WTC11 (cell line): Measurements from ENCODE around the gene FHIT. TPM values are rescaled to one million over a fixed set of nuclear protein-coding genes. Genes with fewer than 3 reads are reported as not detected.

Experiments used
- ATAC-seq: fragments of 200-7000 bp; cut with Tn5 transposase; 2 replicates; pipeline ENCODE4 v1.10.0; 2021; ENCODE audit warnings: mild to moderate bottlenecking, moderate library complexity
- CTCF ChIA-PET: fragments of 300-600 bp; sonication (Branson Sonifier 250); formaldehyde crosslinking; loops from one replicate; lab custom pipeline; 2021; ENCODE audit warnings: antibody characterized with exemption; lab: Charles Lee
- POLR2A ChIA-PET: fragments of 350-600 bp; sonication (Branson Sonifier 250); formaldehyde crosslinking; loops from one replicate; lab custom pipeline; 2021; ENCODE audit warnings: antibody characterized with exemption; lab: Charles Lee
- DNase-seq: peaks from one replicate; pipeline ENCODE4 v3.0.0; 2021; ENCODE audit warnings: low spot score
- H3K27ac Mint-ChIP-seq: 2 replicates; pipeline ENCODE4 v1.8.0; 2021; ENCODE audit warnings: mixed read lengths
- H3K27me3 Mint-ChIP-seq: 2 replicates; pipeline ENCODE4 v1.8.0; 2021; ENCODE audit warnings: low read depth, mild to moderate bottlenecking, moderate library complexity, mixed read lengths
- H3K36me3 Mint-ChIP-seq: 2 replicates; pipeline ENCODE4 v1.8.0; 2021; ENCODE audit warnings: mixed read lengths
- H3K4me1 Mint-ChIP-seq: 2 replicates; pipeline ENCODE4 v1.8.0; 2022; ENCODE audit warnings: mixed read lengths
- H3K4me3 Mint-ChIP-seq: 2 replicates; pipeline ENCODE4 v1.8.0; 2021; ENCODE audit warnings: mild to moderate bottlenecking, moderate library complexity, mixed read lengths
- H3K9me3 Mint-ChIP-seq: 2 replicates; pipeline ENCODE4 v1.8.0; 2021; ENCODE audit warnings: mixed read lengths
- CBFB ChIP-seq: sonication (generic); formaldehyde crosslinking; IDR thresholded peaks from 2 replicates; pipeline ENCODE4 v1.8.1; 2022; ENCODE audit warnings: mild to moderate bottlenecking, low read depth, missing genetic modification reagents
- CTCF ChIP-seq: fragments of 200-600 bp; IDR thresholded peaks from 2 replicates; pipeline ENCODE4 v1.8.0; 2022; ENCODE audit warnings: antibody characterized with exemption
- E2F4 ChIP-seq: sonication (generic); formaldehyde crosslinking; IDR thresholded peaks from 2 replicates; pipeline ENCODE4 v1.8.1; 2022; ENCODE audit warnings: low read depth, mild to moderate bottlenecking, moderate library complexity, missing genetic modification reagents, borderline replicate concordance
- E2F5 ChIP-seq: sonication (generic); formaldehyde crosslinking; IDR thresholded peaks from 2 replicates; pipeline ENCODE4 v1.8.1; 2022; ENCODE audit warnings: mild to moderate bottlenecking, moderate library complexity, missing genetic modification reagents
- FOXJ3 ChIP-seq: sonication (generic); formaldehyde crosslinking; IDR thresholded peaks from 2 replicates; pipeline ENCODE4 v1.9.0; 2021; ENCODE audit warnings: missing genetic modification reagents, mild to moderate bottlenecking, borderline replicate concordance
- FOXP1 ChIP-seq: sonication (generic); formaldehyde crosslinking; IDR thresholded peaks from 2 replicates; pipeline ENCODE4 v1.8.0; 2022; ENCODE audit warnings: missing genetic modification reagents, mild to moderate bottlenecking, moderate library complexity, borderline replicate concordance
- GTF2I ChIP-seq: fragments of 250-450 bp; sonication (Bioruptor Pico); conservative IDR thresholded peaks from 2 replicates; pipeline ENCODE4 v1.4.0; 2021; ENCODE audit warnings: mild to moderate bottlenecking
- HMGA2 ChIP-seq: fragments of 250-450 bp; sonication (Bioruptor Pico); IDR thresholded peaks from 2 replicates; pipeline ENCODE4 v1.4.0; 2021; ENCODE audit warnings: mild to moderate bottlenecking, moderate library complexity
- JUN ChIP-seq: sonication (generic); formaldehyde crosslinking; IDR thresholded peaks from 2 replicates; pipeline ENCODE4 v1.8.0; 2023; ENCODE audit warnings: mild to moderate bottlenecking, missing genetic modification reagents
- MYBL2 ChIP-seq: sonication (generic); formaldehyde crosslinking; IDR thresholded peaks from 2 replicates; pipeline ENCODE4 v1.8.1; 2023; ENCODE audit warnings: mild to moderate bottlenecking, moderate library complexity, missing genetic modification reagents
- NFATC4 ChIP-seq: fragments of 250-450 bp; sonication (Bioruptor Pico); IDR thresholded peaks from 2 replicates; pipeline ENCODE4 v1.9.0; 2021; ENCODE audit warnings: mild to moderate bottlenecking
- PREB ChIP-seq: sonication (generic); formaldehyde crosslinking; IDR thresholded peaks from 2 replicates; pipeline ENCODE4 v1.8.1; 2022; ENCODE audit warnings: mild to moderate bottlenecking, missing genetic modification reagents, moderate library complexity, borderline replicate concordance
- RORB ChIP-seq: fragments of 250-450 bp; sonication (Bioruptor Pico); IDR thresholded peaks from 2 replicates; pipeline ENCODE4 v1.9.0; 2021; ENCODE audit warnings: mild to moderate bottlenecking
- SMAD3 ChIP-seq: sonication (generic); formaldehyde crosslinking; IDR thresholded peaks from 2 replicates; pipeline ENCODE4 v1.8.0; 2022; ENCODE audit warnings: missing genetic modification reagents, mild to moderate bottlenecking, borderline replicate concordance
- SMAD4 ChIP-seq: sonication (generic); formaldehyde crosslinking; IDR thresholded peaks from 2 replicates; pipeline ENCODE4 v1.8.0; 2022; ENCODE audit warnings: mild to moderate bottlenecking, missing genetic modification reagents
- TCF7 ChIP-seq: sonication (generic); formaldehyde crosslinking; IDR thresholded peaks from 2 replicates; pipeline ENCODE4 v1.8.0; 2022; ENCODE audit warnings: mild to moderate bottlenecking, low read depth, missing genetic modification reagents, moderate library complexity
- TEAD4 ChIP-seq: sonication (generic); formaldehyde crosslinking; IDR thresholded peaks from 2 replicates; pipeline ENCODE4 v1.8.0; 2022; ENCODE audit warnings: mild to moderate bottlenecking, missing genetic modification reagents
- USF1 ChIP-seq: sonication (generic); formaldehyde crosslinking; IDR thresholded peaks from 2 replicates; pipeline ENCODE4 v1.8.0; 2022; ENCODE audit warnings: mild to moderate bottlenecking, missing genetic modification reagents
- ZBTB21 ChIP-seq: sonication (generic); formaldehyde crosslinking; IDR thresholded peaks from 2 replicates; pipeline ENCODE4 v1.8.1; 2023; ENCODE audit warnings: mild to moderate bottlenecking, missing genetic modification reagents, borderline replicate concordance
- ZNF281 ChIP-seq: sonication (generic); formaldehyde crosslinking; IDR thresholded peaks from 2 replicates; pipeline ENCODE4 v1.8.0; 2023; ENCODE audit warnings: mild to moderate bottlenecking, missing genetic modification reagents
- ZNF396 ChIP-seq: fragments of 250-450 bp; sonication (Bioruptor Pico); IDR thresholded peaks from 2 replicates; pipeline ENCODE4 v1.8.0; 2021; ENCODE audit warnings: mild to moderate bottlenecking, moderate library complexity, borderline replicate concordance
- ZNF512 ChIP-seq: sonication (generic); formaldehyde crosslinking; IDR thresholded peaks from 2 replicates; pipeline ENCODE4 v1.8.1; 2022; ENCODE audit warnings: missing genetic modification reagents, borderline replicate concordance
- total RNA-seq: library from RNA; stranded (reverse); gene quantifications from 3 replicates; pipeline ENCODE4 v1.2.3, GENCODE V29; 2021

The FHIT gene
- total RNA-seq, 1 experiment from 2014 or later = 2.6 TPM

GRCh38 chr3:61223451-61223850 is 27.8 kb downstream of the FHIT start (continued):
- TF ChIP-seq ZNF281 (CRISPR knock-in tag) = no peak

- H3K27me3 Mint-ChIP-seq = no peaks in the 10 kb centered on the region
- H3K9me3 Mint-ChIP-seq = peaks cover 7% of the 10 kb centered on the region
- no peak overlapping the region for H3K4me3 Mint-ChIP-seq
- ChIA-PET POLR2A (no interaction called here), CTCF (no interaction called here)
- no peak for TF ChIP-seq ZNF396 (CRISPR knock-in tag)
- TF ChIP-seq MYBL2 (CRISPR knock-in tag) = no peak
- no peak for TF ChIP-seq RORB
- TF ChIP-seq TEAD4 (CRISPR knock-in tag) = no peak
- H3K36me3 Mint-ChIP-seq = peaks cover under 1% of the 10 kb centered on the region
- no peak for ATAC-seq
- H3K27ac Mint-ChIP-seq = no peak overlapping the region
- DNase-seq = no peak
- H3K4me1 Mint-ChIP-seq = peaks cover 14% of the 10 kb centered on the region
Observed at GRCh38 chr3:61222467-61222866, 28.8 kb downstream of the FHIT start.

GRCh38 chr3:61221759-61222362 is 29.4 kb downstream of the FHIT start:
- DNase-seq (no peak), ATAC-seq (no peak)
- POLR2A ChIA-PET = no interaction called here
- no peaks in the 10 kb centered on the region for H3K27me3 Mint-ChIP-seq
- peaks cover 11% of the 10 kb centered on the region for H3K9me3 Mint-ChIP-seq
- peaks cover 5% of the 10 kb centered on the region for H3K36me3 Mint-ChIP-seq
- peaks cover 14% of the 10 kb centered on the region for H3K4me1 Mint-ChIP-seq
- CTCF ChIA-PET = no interaction called here
- no peak overlapping the region for H3K4me3 Mint-ChIP-seq
- H3K27ac Mint-ChIP-seq = no peak overlapping the region
- TF ChIP-seq NFATC4 (CRISPR knock-in tag) (no peak), USF1 (CRISPR knock-in tag) (no peak), JUN (CRISPR knock-in tag) (no peak), ZNF512 (no peak), CBFB (no peak), E2F5 (no peak), E2F4 (no peak), FOXP1 (CRISPR knock-in tag) (no peak), SMAD3 (CRISPR knock-in tag) (no peak), HMGA2 (no peak), CTCF (no peak), SMAD4 (no peak), TCF7 (CRISPR knock-in tag) (no peak), ZBTB21 (CRISPR knock-in tag) (no peak), GTF2I (CRISPR knock-in tag) (no peak), FOXJ3 (CRISPR knock-in tag) (no peak), RORB (no peak), PREB (CRISPR knock-in tag) (no peak)
